ENCODE results near the gene NFAM1. TPM values are rescaled to one million over a fixed set of nuclear protein-coding genes. Genes with fewer than 3 reads are reported as not detected.

Gene NFAM1
- polyA plus RNA-seq, 1 of the 3 experiments (the other 2 are of a cell fraction) = 0.02 TPM

- no peak overlapping the region for H3K4me2 ChIP-seq
- H3K27ac ChIP-seq (ENCODE audit: low read depth in 2 of 2, low read length in 1 of 2) = no peak overlapping the region
- no peaks in the 10 kb centered on the region for H3K79me2 ChIP-seq (ENCODE audit: insufficient read depth)
- H3K27me3 ChIP-seq (ENCODE audit: insufficient read depth) = no peaks in the 10 kb centered on the region
- no peaks in the 10 kb centered on the region for H3K9me3 ChIP-seq
- H3K9me2 ChIP-seq = no peaks in the 10 kb centered on the region
- ChIA-PET POLR2A (no interaction called here), CTCF (interaction anchor here (1.0 to 1.5 kb wide), 3 partner anchors 134 to 314 kb away, joined by 3 to 4 read pairs (median 4); no protein-coding TSS in a partner anchor)
- H3K36me3 ChIP-seq (replicated peaks in 1 of 2; ENCODE audit: control insufficient read depth in 1 of 2, insufficient read depth in 2 of 2, low read length in 1 of 2) = no peaks in the 10 kb centered on the region
- no peak overlapping the region for H2AFZ ChIP-seq (ENCODE audit: low read depth)
- H3K4me3 ChIP-seq (ENCODE audit: low read depth in 2 of 2, low read length in 1 of 2) = no peak overlapping the region
- WGBS (ENCODE audit: low lambda C conversion rate) = 60% methylated on average over 6 of the region's 9 CpGs
- DNase-seq = no peak
- H3K9ac ChIP-seq = no peak overlapping the region
- H3F3A ChIP-seq (replicated peaks; ENCODE audit: insufficient read depth) = no peaks in the 10 kb centered on the region
- H4K20me1 ChIP-seq (ENCODE audit: insufficient read depth) = no peaks in the 10 kb centered on the region
- TF ChIP-seq CTCF (IDR thresholded peaks at IDR 0.05) (no peak), ELF1 (IDR thresholded peaks at IDR 0.05) (no peak), GATA2 (CRISPR knock-in tag; IDR thresholded peaks at IDR 0.05) (no peak), RXRA (IDR thresholded peaks at IDR 0.05; ENCODE audit: borderline replicate concordance, low read depth) (no peak), USF2 (IDR thresholded peaks at IDR 0.05; ENCODE audit: borderline replicate concordance, low read depth, low read length) (no peak), GABPA (IDR thresholded peaks at IDR 0.05; ENCODE audit: low read depth) (no peak), SIN3A (IDR thresholded peaks at IDR 0.05; ENCODE audit: borderline replicate concordance, low read depth, low read length) (no peak), NFIC (IDR thresholded peaks at IDR 0.05; ENCODE audit: borderline replicate concordance) (no peak), EZH2phosphoT487 (IDR thresholded peaks at IDR 0.05; ENCODE audit: borderline replicate concordance, low read depth) (no peak), TEAD4 (IDR thresholded peaks at IDR 0.05; ENCODE audit: borderline replicate concordance, insufficient read depth) (no peak), RFX5 (IDR thresholded peaks at IDR 0.05; ENCODE audit: low read length) (no peak), ZBTB33 (IDR thresholded peaks at IDR 0.05; ENCODE audit: borderline replicate concordance, low read depth) (no peak), FOXM1 (IDR thresholded peaks at IDR 0.05; ENCODE audit: low read depth) (no peak), RCOR1 (IDR thresholded peaks at IDR 0.05; ENCODE audit: low read length) (no peak)
- peaks cover 0 to 17% of the 10 kb centered on the region in 2 experiments; a peak in 2 of 4 replicates for H3K4me1 ChIP-seq (ENCODE audit: control insufficient read depth in 1 of 2, insufficient read depth in 2 of 2, low read depth in 1 of 2, low read length in 1 of 2)
Observed at GRCh38 chr22:42430528-42431125, 1.6 kb downstream of the NFAM1 start.

All from SK-N-SH (cell line).